Measurements from ENCODE around the gene PCNX2. TPM values are rescaled to one million over a fixed set of nuclear protein-coding genes. Genes with fewer than 3 reads are reported as not detected.

Gene PCNX2
- total and polyA plus RNA-seq, 2 experiments from 2014 or later: 42.9 to 88.3 TPM

DNA sequence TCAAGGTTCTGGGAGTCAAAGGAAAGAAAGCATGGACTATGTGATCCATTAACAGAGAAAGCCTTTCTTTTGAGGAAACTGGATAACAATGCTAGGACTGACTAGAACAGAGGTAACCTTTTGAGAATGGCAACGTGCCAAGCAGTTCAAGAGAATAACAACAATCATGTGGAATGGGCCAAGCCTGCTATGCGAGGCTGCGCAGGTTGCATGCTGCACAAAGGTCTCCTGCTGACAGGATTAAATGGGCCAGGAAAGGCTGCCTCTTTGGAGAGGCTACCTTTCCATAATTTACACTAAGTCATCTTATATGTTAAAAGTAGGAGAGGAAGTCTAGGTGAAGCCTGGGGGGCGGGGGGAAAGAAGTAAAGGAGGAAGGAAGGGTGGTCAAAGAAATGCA is 5.8 kb downstream of the PCNX2 start (continued):
- TF ChIP-seq EZH2phosphoT487 (IDR thresholded peaks at IDR 0.05; ENCODE audit: unreplicated experiment): no peak
- TF ChIP-seq, protein P1, sequence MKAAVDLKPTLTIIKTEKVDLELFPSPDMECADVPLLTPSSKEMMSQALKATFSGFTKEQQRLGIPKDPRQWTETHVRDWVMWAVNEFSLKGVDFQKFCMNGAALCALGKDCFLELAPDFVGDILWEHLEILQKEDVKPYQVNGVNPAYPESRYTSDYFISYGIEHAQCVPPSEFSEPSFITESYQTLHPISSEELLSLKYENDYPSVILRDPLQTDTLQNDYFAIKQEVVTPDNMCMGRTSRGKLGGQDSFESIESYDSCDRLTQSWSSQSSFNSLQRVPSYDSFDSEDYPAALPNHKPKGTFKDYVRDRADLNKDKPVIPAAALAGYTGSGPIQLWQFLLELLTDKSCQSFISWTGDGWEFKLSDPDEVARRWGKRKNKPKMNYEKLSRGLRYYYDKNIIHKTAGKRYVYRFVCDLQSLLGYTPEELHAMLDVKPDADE (IDR thresholded peaks at IDR 0.05): no peak

DNA sequence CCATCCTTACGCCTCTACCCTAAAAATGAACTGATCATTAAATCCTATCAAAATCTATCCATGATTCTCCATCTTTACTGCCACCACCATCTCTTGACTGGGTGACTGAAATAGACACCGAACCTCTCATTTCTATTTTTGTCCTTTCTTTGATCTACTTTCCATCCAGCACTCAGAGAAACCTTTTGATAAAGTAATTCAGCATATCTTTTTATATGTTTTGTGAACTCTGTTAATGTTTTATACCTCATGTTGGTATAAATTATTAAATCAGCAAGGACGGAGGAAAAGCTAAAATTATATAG is 13.0 kb downstream of the PCNX2 start:
- H4K20me1 ChIP-seq (replicated peaks; ENCODE audit: insufficient read depth): peaks cover 31% of the 10 kb centered on the region
- H3K9me3 Mint-ChIP-seq: no peaks in the 10 kb centered on the region
- peaks cover 6% of the 10 kb centered on the region for H3K9me2 ChIP-seq (ENCODE audit: insufficient read depth)
- H3K4me2 ChIP-seq: no peak overlapping the region
- H3K4me3 ChIP-seq: no peak overlapping the region
- peaks cover 100% of the 10 kb centered on the region for H3K79me2 ChIP-seq (replicated peaks; ENCODE audit: insufficient read depth)
- TF ChIP-seq ZNF331 (CRISPR knock-in tag; IDR thresholded peaks at IDR 0.05; ENCODE audit: low read depth): no peak
- TF ChIP-seq, protein P2, sequence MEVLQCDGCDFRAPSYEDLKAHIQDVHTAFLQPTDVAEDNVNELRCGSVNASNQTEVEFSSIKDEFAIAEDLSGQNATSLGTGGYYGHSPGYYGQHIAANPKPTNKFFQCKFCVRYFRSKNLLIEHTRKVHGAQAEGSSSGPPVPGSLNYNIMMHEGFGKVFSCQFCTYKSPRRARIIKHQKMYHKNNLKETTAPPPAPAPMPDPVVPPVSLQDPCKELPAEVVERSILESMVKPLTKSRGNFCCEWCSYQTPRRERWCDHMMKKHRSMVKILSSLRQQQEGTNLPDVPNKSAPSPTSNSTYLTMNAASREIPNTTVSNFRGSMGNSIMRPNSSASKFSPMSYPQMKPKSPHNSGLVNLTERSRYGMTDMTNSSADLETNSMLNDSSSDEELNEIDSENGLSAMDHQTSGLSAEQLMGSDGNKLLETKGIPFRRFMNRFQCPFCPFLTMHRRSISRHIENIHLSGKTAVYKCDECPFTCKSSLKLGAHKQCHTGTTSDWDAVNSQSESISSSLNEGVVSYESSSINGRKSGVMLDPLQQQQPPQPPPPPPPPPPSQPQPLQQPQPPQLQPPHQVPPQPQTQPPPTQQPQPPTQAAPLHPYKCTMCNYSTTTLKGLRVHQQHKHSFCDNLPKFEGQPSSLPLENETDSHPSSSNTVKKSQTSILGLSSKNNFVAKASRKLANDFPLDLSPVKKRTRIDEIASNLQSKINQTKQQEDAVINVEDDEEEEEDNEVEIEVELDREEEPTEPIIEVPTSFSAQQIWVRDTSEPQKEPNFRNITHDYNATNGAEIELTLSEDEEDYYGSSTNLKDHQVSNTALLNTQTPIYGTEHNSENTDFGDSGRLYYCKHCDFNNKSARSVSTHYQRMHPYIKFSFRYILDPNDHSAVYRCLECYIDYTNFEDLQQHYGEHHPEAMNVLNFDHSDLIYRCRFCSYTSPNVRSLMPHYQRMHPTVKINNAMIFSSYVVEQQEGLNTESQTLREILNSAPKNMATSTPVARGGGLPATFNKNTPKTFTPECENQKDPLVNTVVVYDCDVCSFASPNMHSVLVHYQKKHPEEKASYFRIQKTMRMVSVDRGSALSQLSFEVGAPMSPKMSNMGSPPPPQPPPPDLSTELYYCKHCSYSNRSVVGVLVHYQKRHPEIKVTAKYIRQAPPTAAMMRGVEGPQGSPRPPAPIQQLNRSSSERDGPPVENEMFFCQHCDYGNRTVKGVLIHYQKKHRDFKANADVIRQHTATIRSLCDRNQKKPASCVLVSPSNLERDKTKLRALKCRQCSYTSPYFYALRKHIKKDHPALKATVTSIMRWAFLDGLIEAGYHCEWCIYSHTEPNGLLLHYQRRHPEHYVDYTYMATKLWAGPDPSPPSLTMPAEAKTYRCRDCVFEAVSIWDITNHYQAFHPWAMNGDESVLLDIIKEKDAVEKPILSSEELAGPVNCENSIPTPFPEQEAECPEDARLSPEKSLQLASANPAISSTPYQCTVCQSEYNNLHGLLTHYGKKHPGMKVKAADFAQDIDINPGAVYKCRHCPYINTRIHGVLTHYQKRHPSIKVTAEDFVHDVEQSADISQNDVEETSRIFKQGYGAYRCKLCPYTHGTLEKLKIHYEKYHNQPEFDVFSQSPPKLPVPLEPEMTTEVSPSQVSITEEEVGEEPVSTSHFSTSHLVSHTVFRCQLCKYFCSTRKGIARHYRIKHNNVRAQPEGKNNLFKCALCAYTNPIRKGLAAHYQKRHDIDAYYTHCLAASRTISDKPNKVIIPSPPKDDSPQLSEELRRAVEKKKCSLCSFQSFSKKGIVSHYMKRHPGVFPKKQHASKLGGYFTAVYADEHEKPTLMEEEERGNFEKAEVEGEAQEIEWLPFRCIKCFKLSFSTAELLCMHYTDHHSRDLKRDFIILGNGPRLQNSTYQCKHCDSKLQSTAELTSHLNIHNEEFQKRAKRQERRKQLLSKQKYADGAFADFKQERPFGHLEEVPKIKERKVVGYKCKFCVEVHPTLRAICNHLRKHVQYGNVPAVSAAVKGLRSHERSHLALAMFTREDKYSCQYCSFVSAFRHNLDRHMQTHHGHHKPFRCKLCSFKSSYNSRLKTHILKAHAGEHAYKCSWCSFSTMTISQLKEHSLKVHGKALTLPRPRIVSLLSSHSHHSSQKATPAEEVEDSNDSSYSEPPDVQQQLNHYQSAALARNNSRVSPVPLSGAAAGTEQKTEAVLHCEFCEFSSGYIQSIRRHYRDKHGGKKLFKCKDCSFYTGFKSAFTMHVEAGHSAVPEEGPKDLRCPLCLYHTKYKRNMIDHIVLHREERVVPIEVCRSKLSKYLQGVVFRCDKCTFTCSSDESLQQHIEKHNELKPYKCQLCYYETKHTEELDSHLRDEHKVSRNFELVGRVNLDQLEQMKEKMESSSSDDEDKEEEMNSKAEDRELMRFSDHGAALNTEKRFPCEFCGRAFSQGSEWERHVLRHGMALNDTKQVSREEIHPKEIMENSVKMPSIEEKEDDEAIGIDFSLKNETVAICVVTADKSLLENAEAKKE (CRISPR knock-in tag; IDR thresholded peaks at IDR 0.05): no peak
- TF ChIP-seq, protein P3, sequence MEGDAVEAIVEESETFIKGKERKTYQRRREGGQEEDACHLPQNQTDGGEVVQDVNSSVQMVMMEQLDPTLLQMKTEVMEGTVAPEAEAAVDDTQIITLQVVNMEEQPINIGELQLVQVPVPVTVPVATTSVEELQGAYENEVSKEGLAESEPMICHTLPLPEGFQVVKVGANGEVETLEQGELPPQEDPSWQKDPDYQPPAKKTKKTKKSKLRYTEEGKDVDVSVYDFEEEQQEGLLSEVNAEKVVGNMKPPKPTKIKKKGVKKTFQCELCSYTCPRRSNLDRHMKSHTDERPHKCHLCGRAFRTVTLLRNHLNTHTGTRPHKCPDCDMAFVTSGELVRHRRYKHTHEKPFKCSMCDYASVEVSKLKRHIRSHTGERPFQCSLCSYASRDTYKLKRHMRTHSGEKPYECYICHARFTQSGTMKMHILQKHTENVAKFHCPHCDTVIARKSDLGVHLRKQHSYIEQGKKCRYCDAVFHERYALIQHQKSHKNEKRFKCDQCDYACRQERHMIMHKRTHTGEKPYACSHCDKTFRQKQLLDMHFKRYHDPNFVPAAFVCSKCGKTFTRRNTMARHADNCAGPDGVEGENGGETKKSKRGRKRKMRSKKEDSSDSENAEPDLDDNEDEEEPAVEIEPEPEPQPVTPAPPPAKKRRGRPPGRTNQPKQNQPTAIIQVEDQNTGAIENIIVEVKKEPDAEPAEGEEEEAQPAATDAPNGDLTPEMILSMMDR (conservative IDR thresholded peaks at IDR 0.05; ENCODE audit: low read depth in 2 of 2): no peak
- no peak for TF ChIP-seq EZH2 (IDR thresholded peaks at IDR 0.05; ENCODE audit: low read depth, unreplicated experiment)
- no peaks in the 10 kb centered on the region for H3F3A ChIP-seq (replicated peaks; ENCODE audit: low read depth)
- no peak overlapping the region for H3K27ac Mint-ChIP-seq
- H3K27me3 Mint-ChIP-seq (ENCODE audit: insufficient read depth, low read depth, poor library complexity): no peaks in the 10 kb centered on the region
- peaks cover 25% of the 10 kb centered on the region; the same call in 1 of the 2 replicates for H3K4me1 ChIP-seq (ENCODE audit: insufficient read depth)
- H3K36me3 Mint-ChIP-seq (ENCODE audit: low read depth): peaks cover 57% of the 10 kb centered on the region
- peaks cover 50% of the 10 kb centered on the region for H3K4me1 Mint-ChIP-seq
- peaks cover 8% of the 10 kb centered on the region; the same call in 1 of the 2 replicates for H3K36me3 ChIP-seq (ENCODE audit: insufficient read depth)
- H3K27me3 ChIP-seq (ENCODE audit: insufficient read depth): no peaks in the 10 kb centered on the region
- H3K27ac ChIP-seq (ENCODE audit: low read depth): no peak overlapping the region
- no peak overlapping the region for H3K4me3 Mint-ChIP-seq
- DNase-seq (ENCODE audit: low spot score) (no peak), ATAC-seq (no peak)
- no peak overlapping the region for H2AFZ ChIP-seq
